Measurements from ENCODE around the gene ADD1. TPM values are rescaled to one million over a fixed set of nuclear protein-coding genes. Genes with fewer than 3 reads are reported as not detected.

The ADD1 gene
- total RNA-seq, 1 donor from 2014 or later, result 235 TPM

- Mint-ChIP-seq H3K4me3 (no peak overlapping the region), H3K27ac (no peak overlapping the region), H3K36me3 (peaks cover 23% of the 10 kb centered on the region), H3K4me1 (ENCODE audit: unreplicated experiment) (peaks cover 5% of the 10 kb centered on the region), H3K27me3 (no peaks in the 10 kb centered on the region), H3K9me3 (no peaks in the 10 kb centered on the region)
- no peak for DNase-seq (ENCODE audit: extremely low spot score, unreplicated experiment)
- TF ChIP-seq CTCF (conservative IDR thresholded peaks at IDR 0.05), result no peak
Measured at GRCh38 chr4:2907226-2907625, 63.6 kb downstream of the ADD1 start.

GRCh38 chr4:2907706-2908293 lies 64.2 kb downstream of the ADD1 start:
- Mint-ChIP-seq H3K9me3 (no peaks in the 10 kb centered on the region), H3K36me3 (peaks cover 23% of the 10 kb centered on the region), H3K4me1 (ENCODE audit: unreplicated experiment) (peaks cover 5% of the 10 kb centered on the region), H3K27ac (peak overlapping the region; percentile 42), H3K27me3 (no peaks in the 10 kb centered on the region), H3K4me3 (no peak overlapping the region)
- no peak for DNase-seq (ENCODE audit: extremely low spot score, unreplicated experiment)
- TF ChIP-seq CTCF (conservative IDR thresholded peaks at IDR 0.05), result no peak

GRCh38 chr4:2908686-2909085 lies 65.0 kb downstream of the ADD1 start:
- H3K4me1 Mint-ChIP-seq (ENCODE audit: unreplicated experiment), result peaks cover 5% of the 10 kb centered on the region
- H3K27ac Mint-ChIP-seq, result no peak overlapping the region
- peaks cover 19% of the 10 kb centered on the region for H3K36me3 Mint-ChIP-seq
- DNase-seq (ENCODE audit: extremely low spot score, unreplicated experiment), result no peak
- no peaks in the 10 kb centered on the region for H3K9me3 Mint-ChIP-seq
- H3K27me3 Mint-ChIP-seq, result no peaks in the 10 kb centered on the region
- H3K4me3 Mint-ChIP-seq, result no peak overlapping the region
- TF ChIP-seq CTCF (conservative IDR thresholded peaks at IDR 0.05), result no peak

- Mint-ChIP-seq H3K4me1 (ENCODE audit: unreplicated experiment) (peaks cover 5% of the 10 kb centered on the region), H3K36me3 (peaks cover 14% of the 10 kb centered on the region), H3K27ac (no peak overlapping the region), H3K9me3 (no peaks in the 10 kb centered on the region), H3K27me3 (no peaks in the 10 kb centered on the region), H3K4me3 (no peak overlapping the region)
- no peak for DNase-seq (ENCODE audit: extremely low spot score, unreplicated experiment)
- TF ChIP-seq CTCF (conservative IDR thresholded peaks at IDR 0.05), result no peak
Measured at GRCh38 chr4:2909583-2909982, 65.9 kb downstream of the ADD1 start.

GRCh38 chr4:2910409-2910808 lies 66.8 kb downstream of the ADD1 start:
- H3K4me3 Mint-ChIP-seq, result no peak overlapping the region
- H3K27me3 Mint-ChIP-seq, result no peaks in the 10 kb centered on the region
- peak; percentile 29 for TF ChIP-seq CTCF (conservative IDR thresholded peaks at IDR 0.05)
- no peak overlapping the region for H3K27ac Mint-ChIP-seq
- no peak for DNase-seq (ENCODE audit: extremely low spot score, unreplicated experiment)
- no peaks in the 10 kb centered on the region for H3K9me3 Mint-ChIP-seq
- H3K36me3 Mint-ChIP-seq, result peaks cover 15% of the 10 kb centered on the region
- H3K4me1 Mint-ChIP-seq (ENCODE audit: unreplicated experiment), result peaks cover 5% of the 10 kb centered on the region

- Mint-ChIP-seq H3K27ac (no peak overlapping the region), H3K9me3 (no peaks in the 10 kb centered on the region), H3K4me3 (no peak overlapping the region), H3K4me1 (ENCODE audit: unreplicated experiment) (peaks cover 5% of the 10 kb centered on the region), H3K27me3 (no peaks in the 10 kb centered on the region), H3K36me3 (peaks cover 22% of the 10 kb centered on the region)
- DNase-seq (ENCODE audit: extremely low spot score, unreplicated experiment), result no peak
- no peak for TF ChIP-seq CTCF (conservative IDR thresholded peaks at IDR 0.05)
Measured at GRCh38 chr4:2911868-2912267, 68.2 kb downstream of the ADD1 start.

All from type B pancreatic cell (in vitro differentiated cells).